GM19455 (cell line): ENCODE data around the gene PDE8B.

ENCODE experiments used
- ATAC-seq: cut with Tn5 transposase; IDR thresholded peaks from one replicate; pipeline ENCODE4 v1.9.1; 2021; ENCODE audit not compliant: unreplicated experiment

The PDE8B gene

GRCh38 chr5:77210091-77210963, at the start of gene PDE8B:
Gene PDE8B (plus strand): TSS chr5:77210680. CDS start chr5:77210926, 246 bp downstream.
- no peak for ATAC-seq

- ATAC-seq: no peak
Measured at GRCh38 chr5:77163453-77163852, 47.0 kb upstream of the PDE8B start.

- no peak for ATAC-seq
Measured at GRCh38 chr5:77167063-77167462, 43.4 kb upstream of the PDE8B start.

GRCh38 chr5:77167695-77168121, 42.8 kb upstream of the PDE8B start:
- no peak for ATAC-seq

GRCh38 chr5:77168161-77168878, 42.2 kb upstream of the PDE8B start:
- ATAC-seq: no peak

- ATAC-seq: no peak
Measured at GRCh38 chr5:77168879-77169244, 41.6 kb upstream of the PDE8B start.

GRCh38 chr5:77170196-77170890, 40.1 kb upstream of the PDE8B start:
- no peak for ATAC-seq

- ATAC-seq: no peak
Measured at GRCh38 chr5:77171141-77171910, 39.2 kb upstream of the PDE8B start.

GRCh38 chr5:77172713-77173328, 37.7 kb upstream of the PDE8B start:
- no peak for ATAC-seq

- no peak for ATAC-seq
Measured at GRCh38 chr5:77174526-77174925, 36.0 kb upstream of the PDE8B start.

GRCh38 chr5:77175231-77175630, 35.2 kb upstream of the PDE8B start:
- ATAC-seq: no peak

GRCh38 chr5:77176429-77176828, 34.1 kb upstream of the PDE8B start:
- ATAC-seq: no peak

- ATAC-seq: no peak
Measured at GRCh38 chr5:77177576-77177975, 32.9 kb upstream of the PDE8B start.

GRCh38 chr5:77180167-77181081, 30.1 kb upstream of the PDE8B start:
- ATAC-seq: no peak

- no peak for ATAC-seq
Measured at GRCh38 chr5:77181173-77181572, 29.3 kb upstream of the PDE8B start.

GRCh38 chr5:77181596-77182304, 28.7 kb upstream of the PDE8B start:
- no peak for ATAC-seq

- no peak for ATAC-seq
Measured at GRCh38 chr5:77182367-77182766, 28.1 kb upstream of the PDE8B start.

GRCh38 chr5:77186652-77187370, 23.7 kb upstream of the PDE8B start:
- ATAC-seq: no peak
